Measurements from ENCODE around the gene WWP2.

Gene WWP2

DNA sequence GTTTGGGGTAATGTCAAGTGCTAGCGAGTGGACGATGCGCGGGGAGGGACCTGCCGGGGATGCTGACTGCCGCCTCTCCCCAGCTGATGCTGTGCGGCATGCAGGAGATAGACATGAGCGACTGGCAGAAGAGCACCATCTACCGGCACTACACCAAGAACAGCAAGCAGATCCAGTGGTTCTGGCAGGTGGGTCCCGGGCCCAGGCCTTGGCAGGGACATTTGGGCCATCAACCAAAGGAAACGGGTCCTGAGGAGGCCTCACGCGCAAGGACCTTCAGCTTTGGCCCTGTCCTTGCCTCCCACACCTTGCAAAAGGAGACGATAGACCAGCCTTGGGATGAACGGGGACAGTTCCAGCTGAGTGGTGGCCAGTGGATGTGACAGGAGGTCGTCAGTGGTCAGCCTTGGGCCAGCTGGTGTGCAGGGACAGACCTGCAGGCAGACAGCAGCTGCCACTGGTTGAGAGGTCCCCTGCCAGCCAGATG is 175.4 kb downstream of the WWP2 start:
- H3K27ac ChIP-seq, result no peak overlapping the region
- TF ChIP-seq, protein P1, sequence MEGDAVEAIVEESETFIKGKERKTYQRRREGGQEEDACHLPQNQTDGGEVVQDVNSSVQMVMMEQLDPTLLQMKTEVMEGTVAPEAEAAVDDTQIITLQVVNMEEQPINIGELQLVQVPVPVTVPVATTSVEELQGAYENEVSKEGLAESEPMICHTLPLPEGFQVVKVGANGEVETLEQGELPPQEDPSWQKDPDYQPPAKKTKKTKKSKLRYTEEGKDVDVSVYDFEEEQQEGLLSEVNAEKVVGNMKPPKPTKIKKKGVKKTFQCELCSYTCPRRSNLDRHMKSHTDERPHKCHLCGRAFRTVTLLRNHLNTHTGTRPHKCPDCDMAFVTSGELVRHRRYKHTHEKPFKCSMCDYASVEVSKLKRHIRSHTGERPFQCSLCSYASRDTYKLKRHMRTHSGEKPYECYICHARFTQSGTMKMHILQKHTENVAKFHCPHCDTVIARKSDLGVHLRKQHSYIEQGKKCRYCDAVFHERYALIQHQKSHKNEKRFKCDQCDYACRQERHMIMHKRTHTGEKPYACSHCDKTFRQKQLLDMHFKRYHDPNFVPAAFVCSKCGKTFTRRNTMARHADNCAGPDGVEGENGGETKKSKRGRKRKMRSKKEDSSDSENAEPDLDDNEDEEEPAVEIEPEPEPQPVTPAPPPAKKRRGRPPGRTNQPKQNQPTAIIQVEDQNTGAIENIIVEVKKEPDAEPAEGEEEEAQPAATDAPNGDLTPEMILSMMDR (IDR thresholded peaks at IDR 0.05; ENCODE audit: low read depth, low read length, missing control alignments), result peak; percentile 61
- H3K4me3 ChIP-seq (ENCODE audit: low read depth, low read length), result no peak overlapping the region
- H3K27me3 ChIP-seq (replicated peaks), result no peaks in the 10 kb centered on the region
- no peak for DNase-seq
- peaks cover 50% of the 10 kb centered on the region for H3K36me3 ChIP-seq (replicated peaks)
- in situ Hi-C loops (cut with HindIII; ENCODE audit: low pct_ligation_motif_present, low sequenced_read_pairs), result no loop called here

- in situ Hi-C loops (cut with HindIII; ENCODE audit: low pct_ligation_motif_present, low sequenced_read_pairs), result no loop called here
- no peak overlapping the region for H3K27ac ChIP-seq
- H3K27me3 ChIP-seq (replicated peaks), result no peaks in the 10 kb centered on the region
- TF ChIP-seq, protein P1 (IDR thresholded peaks at IDR 0.05; ENCODE audit: low read depth, low read length, missing control alignments), result no peak
- H3K36me3 ChIP-seq (replicated peaks), result peaks cover 45% of the 10 kb centered on the region
- DNase-seq, result no peak
- H3K4me3 ChIP-seq (ENCODE audit: low read depth, low read length), result no peak overlapping the region
These were observed 177.1 kb downstream of the WWP2 start for GRCh38 chr16:69938981-69939820.

DNA sequence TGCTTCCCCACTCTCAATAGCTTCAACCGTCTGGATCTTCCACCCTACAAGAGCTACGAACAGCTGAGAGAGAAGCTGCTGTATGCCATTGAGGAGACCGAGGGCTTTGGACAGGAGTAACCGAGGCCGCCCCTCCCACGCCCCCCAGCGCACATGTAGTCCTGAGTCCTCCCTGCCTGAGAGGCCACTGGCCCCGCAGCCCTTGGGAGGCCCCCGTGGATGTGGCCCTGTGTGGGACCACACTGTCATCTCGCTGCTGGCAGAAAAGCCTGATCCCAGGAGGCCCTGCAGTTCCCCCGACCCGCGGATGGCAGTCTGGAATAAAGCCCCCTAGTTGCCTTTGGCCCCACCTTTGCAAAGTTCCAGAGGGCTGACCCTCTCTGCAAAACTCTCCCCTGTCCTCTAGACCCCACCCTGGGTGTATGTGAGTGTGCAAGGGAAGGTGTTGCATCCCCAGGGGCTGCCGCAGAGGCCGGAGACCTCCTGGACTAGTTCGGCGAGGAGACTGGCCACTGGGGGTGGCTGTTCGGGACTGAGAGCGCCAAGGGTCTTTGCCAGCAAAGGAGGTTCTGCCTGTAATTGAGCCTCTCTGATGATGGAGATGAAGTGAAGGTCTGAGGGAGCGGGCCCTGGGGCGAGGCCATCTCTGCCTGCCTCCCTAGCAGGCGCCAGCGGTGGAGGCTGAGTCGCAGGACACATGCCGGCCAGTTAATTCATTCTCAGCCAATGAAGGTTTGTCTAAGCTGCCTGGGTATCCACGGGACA is 177.9 kb downstream of the WWP2 start:
- TF ChIP-seq, protein P1 (IDR thresholded peaks at IDR 0.05; ENCODE audit: low read depth, low read length, missing control alignments), result no peak
- DNase-seq, result no peak
- H3K36me3 ChIP-seq (replicated peaks), result peaks cover 41% of the 10 kb centered on the region
- H3K27me3 ChIP-seq (replicated peaks), result no peaks in the 10 kb centered on the region
- no peak overlapping the region for H3K27ac ChIP-seq
- H3K4me3 ChIP-seq (ENCODE audit: low read depth, low read length), result no peak overlapping the region
- in situ Hi-C loops (cut with HindIII; ENCODE audit: low pct_ligation_motif_present, low sequenced_read_pairs), result no loop called here

DNA sequence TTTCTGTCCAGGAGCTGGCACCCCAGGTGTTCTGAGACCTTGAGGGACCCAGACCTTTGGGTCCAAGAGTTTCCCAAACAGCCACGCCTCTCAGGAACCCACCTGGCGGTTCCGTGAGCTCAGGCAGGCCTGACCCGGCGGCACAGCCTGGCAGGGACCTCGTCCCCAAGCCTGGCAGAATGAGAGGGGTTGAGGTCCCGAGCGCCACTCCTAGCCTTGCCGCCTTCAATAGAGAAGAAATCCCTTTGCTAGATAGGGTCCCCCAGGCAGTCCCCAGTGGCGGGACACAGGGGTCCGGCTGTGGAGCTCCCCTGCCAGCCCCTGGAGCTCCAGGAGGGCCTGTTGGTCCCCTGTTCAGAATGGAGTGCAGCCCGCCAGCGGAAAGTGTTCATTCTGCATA is 178.5 kb downstream of the WWP2 start:
- Histone ChIP-seq H3K4me3 (ENCODE audit: low read depth, low read length) (no peak overlapping the region), H3K36me3 (replicated peaks) (peaks cover 38% of the 10 kb centered on the region), H3K27me3 (replicated peaks) (no peaks in the 10 kb centered on the region), H3K27ac (no peak overlapping the region)
- DNase-seq, result no peak
- in situ Hi-C loops (cut with HindIII; ENCODE audit: low pct_ligation_motif_present, low sequenced_read_pairs), result no loop called here
- TF ChIP-seq, protein P1 (IDR thresholded peaks at IDR 0.05; ENCODE audit: low read depth, low read length, missing control alignments), result no peak

DNA sequence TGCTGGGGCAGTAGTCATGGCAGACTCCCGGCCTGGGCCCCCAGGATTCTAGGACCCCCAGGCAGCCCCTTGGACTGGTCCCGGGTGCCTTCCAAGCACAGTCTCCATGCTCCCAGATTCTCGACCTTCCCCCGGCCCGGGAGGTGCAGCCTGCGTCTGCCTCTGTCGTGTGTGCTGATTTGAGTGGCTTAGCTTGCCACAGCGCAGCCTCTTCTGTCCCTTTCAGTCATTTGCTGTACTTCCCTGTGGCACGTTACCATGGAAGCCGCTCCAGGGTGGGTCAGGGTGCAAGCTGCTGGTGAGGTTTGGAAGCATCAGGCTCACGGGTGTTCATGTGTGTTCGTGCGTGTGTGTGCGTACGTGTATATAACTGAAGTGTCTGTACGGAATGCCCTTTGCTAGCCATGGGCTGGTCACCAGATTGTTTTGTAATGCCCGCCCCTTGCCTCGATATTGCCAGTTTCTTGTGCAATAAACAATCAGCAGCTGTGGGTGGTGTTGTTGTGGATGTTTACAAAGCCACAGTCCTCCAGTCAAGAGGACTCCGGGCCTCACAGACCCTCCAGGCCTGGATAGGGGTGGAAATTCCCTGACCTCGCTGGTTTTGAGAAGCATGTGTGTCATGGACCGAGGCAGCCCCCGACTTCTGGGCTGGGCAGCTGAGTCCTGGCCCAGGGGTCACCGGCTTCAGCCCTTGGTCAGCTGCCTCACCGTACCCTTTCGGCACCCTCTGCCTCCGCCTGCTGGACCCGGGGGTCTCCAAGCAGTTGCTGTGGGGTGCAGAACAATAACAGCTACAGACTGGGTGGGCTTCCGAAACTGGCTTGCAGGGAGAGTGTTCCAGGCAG is 179.3 kb downstream of the WWP2 start:
- DNase-seq, result no peak
- peaks cover 30% of the 10 kb centered on the region for H3K36me3 ChIP-seq (replicated peaks)
- in situ Hi-C loops (cut with HindIII; ENCODE audit: low pct_ligation_motif_present, low sequenced_read_pairs), result no loop called here

More for the DNA sequence above, 179.3 kb downstream of the WWP2 start:
- TF ChIP-seq, protein P1 (IDR thresholded peaks at IDR 0.05; ENCODE audit: low read depth, low read length, missing control alignments), result no peak
- Histone ChIP-seq H3K4me3 (ENCODE audit: low read depth, low read length) (no peak overlapping the region), H3K27me3 (replicated peaks) (no peaks in the 10 kb centered on the region), H3K27ac (no peak overlapping the region)
